Measurements from ENCODE around the gene TBPL2. TPM values are rescaled to one million over a fixed set of nuclear protein-coding genes. Genes with fewer than 3 reads are reported as not detected.

The TBPL2 gene
- total and polyA plus RNA-seq, 2 experiments from 2014 or later, result 0.23 to 0.27 TPM

DNA sequence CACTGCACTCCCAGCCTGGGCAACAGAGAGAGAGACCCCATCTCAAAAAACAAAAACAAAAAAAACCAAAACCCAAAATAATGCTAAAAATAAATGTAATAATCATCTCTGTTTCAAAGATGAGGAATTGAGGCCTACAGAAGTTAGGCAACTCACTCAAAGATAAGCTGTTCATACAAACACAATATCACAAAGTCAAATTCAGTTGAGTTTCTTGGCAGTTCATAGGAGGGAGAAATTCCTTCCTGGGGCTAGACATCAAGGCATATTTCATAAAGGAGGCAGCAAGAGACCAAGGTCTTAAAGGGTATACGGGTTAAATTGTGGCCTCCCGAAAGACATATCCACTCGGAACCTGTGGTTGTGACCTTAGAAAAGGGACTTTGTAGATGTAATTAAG, 8.7 kb upstream of the TBPL2 start:
- no peak for DNase-seq (ENCODE audit: low spot score)
- Histone ChIP-seq H3K4me3 (no peak overlapping the region), H3K79me2 (no peaks in the 10 kb centered on the region), H3K4me2 (no peak overlapping the region), H4K20me1 (ENCODE audit: insufficient read depth, poor library complexity, severe bottlenecking) (no peaks in the 10 kb centered on the region), H3K9me3 (ENCODE audit: low read depth) (no peaks in the 10 kb centered on the region), H3K4me1 (ENCODE audit: insufficient read depth) (peaks cover 11% of the 10 kb centered on the region), H3K27me3 (no peaks in the 10 kb centered on the region), H3K9me2 (replicated peaks; ENCODE audit: insufficient read depth) (no peaks in the 10 kb centered on the region), H3K27ac (no peak overlapping the region), H2AFZ (no peak overlapping the region), H3K36me3 (replicated peaks; ENCODE audit: insufficient read depth, low read depth) (no peaks in the 10 kb centered on the region)
- WGBS (ENCODE audit: low lambda C conversion rate, missing lambda C conversion rate), result 59% methylated on average over 3 of the region's 3 CpGs
- TF ChIP-seq EZH2 (IDR thresholded peaks at IDR 0.05; ENCODE audit: borderline replicate concordance), result no peak

DNA sequence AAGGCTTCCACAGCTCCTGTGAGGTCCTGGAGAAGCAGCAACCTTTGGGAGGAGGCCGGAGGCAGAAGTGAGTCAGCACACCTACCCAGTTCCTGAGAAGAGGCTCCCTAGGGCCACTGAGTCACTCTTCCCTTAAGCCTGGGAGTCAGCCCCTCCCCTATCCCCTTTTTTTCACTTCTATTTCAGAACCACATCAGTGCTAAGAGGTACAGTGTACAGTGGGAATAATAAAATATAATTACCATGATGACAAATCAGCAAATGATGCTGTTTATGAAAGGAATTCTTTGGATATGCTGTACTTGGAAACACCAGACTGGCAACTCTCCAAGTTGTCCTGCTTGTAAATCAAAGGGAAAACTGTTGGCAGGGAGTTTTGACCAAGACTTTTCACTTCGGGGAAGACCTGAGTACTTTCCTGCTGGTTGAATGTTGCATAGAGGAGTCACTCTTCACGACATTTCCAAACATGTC, 7.8 kb upstream of the TBPL2 start:
- Histone ChIP-seq H3K79me2 (no peaks in the 10 kb centered on the region), H2AFZ (no peak overlapping the region), H4K20me1 (ENCODE audit: insufficient read depth, poor library complexity, severe bottlenecking) (no peaks in the 10 kb centered on the region), H3K9me2 (replicated peaks; ENCODE audit: insufficient read depth) (no peaks in the 10 kb centered on the region), H3K36me3 (replicated peaks; ENCODE audit: insufficient read depth, low read depth) (no peaks in the 10 kb centered on the region), H3K9me3 (ENCODE audit: low read depth) (no peaks in the 10 kb centered on the region), H3K27ac (peak overlapping the region; percentile 58), H3K27me3 (no peaks in the 10 kb centered on the region), H3K4me1 (ENCODE audit: insufficient read depth) (peaks cover 5% of the 10 kb centered on the region), H3K4me2 (no peak overlapping the region), H3K4me3 (no peak overlapping the region)
- no peak for TF ChIP-seq EZH2 (IDR thresholded peaks at IDR 0.05; ENCODE audit: borderline replicate concordance)
- TF ChIP-seq, protein P1, sequence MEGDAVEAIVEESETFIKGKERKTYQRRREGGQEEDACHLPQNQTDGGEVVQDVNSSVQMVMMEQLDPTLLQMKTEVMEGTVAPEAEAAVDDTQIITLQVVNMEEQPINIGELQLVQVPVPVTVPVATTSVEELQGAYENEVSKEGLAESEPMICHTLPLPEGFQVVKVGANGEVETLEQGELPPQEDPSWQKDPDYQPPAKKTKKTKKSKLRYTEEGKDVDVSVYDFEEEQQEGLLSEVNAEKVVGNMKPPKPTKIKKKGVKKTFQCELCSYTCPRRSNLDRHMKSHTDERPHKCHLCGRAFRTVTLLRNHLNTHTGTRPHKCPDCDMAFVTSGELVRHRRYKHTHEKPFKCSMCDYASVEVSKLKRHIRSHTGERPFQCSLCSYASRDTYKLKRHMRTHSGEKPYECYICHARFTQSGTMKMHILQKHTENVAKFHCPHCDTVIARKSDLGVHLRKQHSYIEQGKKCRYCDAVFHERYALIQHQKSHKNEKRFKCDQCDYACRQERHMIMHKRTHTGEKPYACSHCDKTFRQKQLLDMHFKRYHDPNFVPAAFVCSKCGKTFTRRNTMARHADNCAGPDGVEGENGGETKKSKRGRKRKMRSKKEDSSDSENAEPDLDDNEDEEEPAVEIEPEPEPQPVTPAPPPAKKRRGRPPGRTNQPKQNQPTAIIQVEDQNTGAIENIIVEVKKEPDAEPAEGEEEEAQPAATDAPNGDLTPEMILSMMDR (IDR thresholded peaks at IDR 0.05; ENCODE audit: poor library complexity), result no peak
- no peak for TF ChIP-seq EZH2phosphoT487 (IDR thresholded peaks at IDR 0.05; ENCODE audit: low read depth, severe bottlenecking, unreplicated experiment)
- 62% methylated on average over 3 of the region's 3 CpGs for WGBS (ENCODE audit: low lambda C conversion rate, missing lambda C conversion rate)
- DNase-seq (ENCODE audit: low spot score), result peak; percentile 75

DNA sequence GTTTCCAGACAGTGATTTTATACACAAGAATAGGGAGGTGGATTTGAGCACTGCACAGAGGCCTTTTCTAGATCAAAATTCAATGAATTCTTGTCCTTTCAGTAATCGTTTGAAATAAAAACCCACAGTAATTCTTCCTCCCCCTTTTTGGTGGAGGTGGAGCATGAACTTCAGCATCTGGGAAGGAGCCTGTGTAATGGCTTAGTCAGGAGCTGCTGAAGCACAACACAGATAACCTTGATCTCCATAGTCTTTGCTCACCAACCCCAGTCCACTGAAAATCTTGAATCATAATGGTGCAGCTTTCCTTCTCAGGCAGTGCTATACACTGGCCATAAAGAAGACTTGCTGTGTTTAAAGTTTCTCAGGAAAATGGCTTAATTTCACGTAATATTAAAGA, 6.4 kb upstream of the TBPL2 start:
- Histone ChIP-seq H2AFZ (no peak overlapping the region), H3K27me3 (no peaks in the 10 kb centered on the region), H4K20me1 (ENCODE audit: insufficient read depth, poor library complexity, severe bottlenecking) (no peaks in the 10 kb centered on the region), H3K79me2 (no peaks in the 10 kb centered on the region), H3K27ac (peak overlapping the region; percentile 17), H3K4me3 (no peak overlapping the region), H3K9me3 (ENCODE audit: low read depth) (no peaks in the 10 kb centered on the region), H3K9me2 (replicated peaks; ENCODE audit: insufficient read depth) (no peaks in the 10 kb centered on the region), H3K4me2 (no peak overlapping the region), H3K4me1 (ENCODE audit: insufficient read depth) (peaks cover 5% of the 10 kb centered on the region), H3K36me3 (replicated peaks; ENCODE audit: insufficient read depth, low read depth) (no peaks in the 10 kb centered on the region)
- peak; percentile 44 for DNase-seq (ENCODE audit: low spot score)
- WGBS (ENCODE audit: low lambda C conversion rate, missing lambda C conversion rate), result 64% methylated on average over 2 of the region's 2 CpGs
- TF ChIP-seq, protein P1 (IDR thresholded peaks at IDR 0.05; ENCODE audit: poor library complexity), result no peak
- TF ChIP-seq EZH2phosphoT487 (IDR thresholded peaks at IDR 0.05; ENCODE audit: low read depth, severe bottlenecking, unreplicated experiment), result no peak
- TF ChIP-seq EZH2 (IDR thresholded peaks at IDR 0.05; ENCODE audit: borderline replicate concordance), result no peak

DNA sequence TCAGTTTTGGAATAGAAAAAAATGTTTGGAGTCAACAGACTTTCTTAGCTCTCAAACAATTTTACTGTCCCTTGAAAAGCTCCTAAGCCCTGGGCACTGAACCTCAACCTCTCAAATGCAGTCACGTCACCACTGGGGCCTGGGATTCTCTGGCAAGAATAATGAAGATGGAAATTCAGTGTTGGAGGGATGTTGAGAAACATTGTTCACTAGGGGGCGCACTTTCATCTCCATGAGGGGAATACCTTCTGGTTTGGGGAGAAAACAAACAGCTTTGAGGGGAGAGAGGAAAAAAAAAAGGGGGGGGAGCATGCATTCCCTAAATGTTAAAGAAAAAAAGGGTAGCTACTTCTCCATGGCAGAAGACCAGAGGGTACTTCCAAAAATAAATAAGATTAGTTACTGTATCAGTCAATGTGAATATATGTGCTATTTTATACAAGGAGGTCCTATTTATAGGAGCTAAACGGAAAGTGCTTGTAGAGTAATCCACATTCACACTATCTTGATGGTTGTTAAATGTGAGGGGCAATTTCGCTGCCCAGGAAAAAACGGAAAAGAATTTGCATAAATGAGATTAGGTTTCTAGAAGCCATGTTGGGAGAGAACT, 5.8 kb upstream of the TBPL2 start:
- Histone ChIP-seq H3K9me2 (replicated peaks; ENCODE audit: insufficient read depth) (no peaks in the 10 kb centered on the region), H2AFZ (no peak overlapping the region), H3K36me3 (replicated peaks; ENCODE audit: insufficient read depth, low read depth) (no peaks in the 10 kb centered on the region), H3K4me2 (no peak overlapping the region), H3K9me3 (ENCODE audit: low read depth) (no peaks in the 10 kb centered on the region), H3K27ac (peak overlapping the region; percentile 3), H3K4me3 (no peak overlapping the region), H3K79me2 (no peaks in the 10 kb centered on the region), H3K4me1 (ENCODE audit: insufficient read depth) (peaks cover 5% of the 10 kb centered on the region), H4K20me1 (ENCODE audit: insufficient read depth, poor library complexity, severe bottlenecking) (no peaks in the 10 kb centered on the region), H3K27me3 (no peaks in the 10 kb centered on the region)
- WGBS (ENCODE audit: low lambda C conversion rate, missing lambda C conversion rate), result 34% methylated on average over 5 of the region's 5 CpGs
- peak; percentile 87 for DNase-seq (ENCODE audit: low spot score)
- TF ChIP-seq, protein P1 (IDR thresholded peaks at IDR 0.05; ENCODE audit: poor library complexity), result peak; percentile 86
- TF ChIP-seq EZH2phosphoT487 (IDR thresholded peaks at IDR 0.05; ENCODE audit: low read depth, severe bottlenecking, unreplicated experiment) (no peak), EZH2 (IDR thresholded peaks at IDR 0.05; ENCODE audit: borderline replicate concordance) (no peak)
